EL (cell line): ENCODE data around the gene CCDC177.
"Not testable (repeated sequence)": the region's sequence is repeated elsewhere in the genome, so short reads cannot be mapped to it uniquely, and the experiment has no call there.

ENCODE experiments used
- DNase-seq: peaks from one replicate; pipeline ENCODE4 v3.0.0-alpha.2; 2016

The CCDC177 gene

DNA sequence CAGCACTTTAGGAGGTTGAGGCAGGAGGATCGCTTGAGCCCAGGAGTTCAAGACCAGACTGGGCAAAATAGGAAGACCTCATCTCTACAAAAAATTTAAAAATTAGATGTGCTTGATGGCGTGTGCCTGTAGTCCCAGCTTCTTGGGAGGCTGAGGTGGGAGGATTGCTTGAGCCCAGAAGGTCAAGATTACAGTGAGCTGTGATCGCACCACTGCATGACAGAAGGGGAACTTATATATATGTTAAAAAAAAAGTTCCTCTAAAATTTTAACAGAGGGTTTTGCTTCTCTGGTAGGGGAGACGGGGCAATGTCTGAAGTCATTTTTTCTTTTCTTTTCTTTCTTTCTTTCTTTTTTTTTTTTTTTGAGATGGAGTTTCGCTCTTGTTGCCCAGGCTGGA is 24.8 kb upstream of the CCDC177 start:
- DNase-seq, result not testable (repeated sequence)

- DNase-seq, result no peak
These were observed 20.7 kb upstream of the CCDC177 start for GRCh38 chr14:69595336-69595735.

DNA sequence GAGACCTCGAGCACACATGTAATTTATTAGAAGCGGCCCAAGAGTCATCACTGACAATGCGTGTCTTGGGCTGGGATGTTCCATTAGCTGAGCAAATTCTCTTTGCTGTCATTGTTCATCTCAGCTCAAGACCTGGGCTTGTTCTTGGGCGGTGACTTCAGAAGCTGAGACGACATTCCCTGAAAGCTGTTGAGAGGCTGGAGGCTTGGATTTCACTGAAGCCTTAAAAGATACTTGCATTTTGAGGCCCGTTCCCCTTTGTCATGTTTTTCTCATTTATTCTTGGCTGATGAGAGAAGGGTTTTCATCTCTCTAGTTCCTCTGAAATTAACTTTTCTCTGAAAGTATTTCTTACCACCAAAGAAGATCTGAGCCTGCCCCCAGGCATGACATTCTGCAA is 20.2 kb upstream of the CCDC177 start:
- no peak for DNase-seq

GRCh38 chr14:69593018-69593677 is 18.5 kb upstream of the CCDC177 start:
- DNase-seq, result no peak

GRCh38 chr14:69591317-69591716 is 16.6 kb upstream of the CCDC177 start:
- no peak for DNase-seq

- DNase-seq, result no peak
These were observed 12.7 kb upstream of the CCDC177 start for GRCh38 chr14:69587389-69587788.

GRCh38 chr14:69586404-69586803 is 11.7 kb upstream of the CCDC177 start:
- no peak for DNase-seq

DNA sequence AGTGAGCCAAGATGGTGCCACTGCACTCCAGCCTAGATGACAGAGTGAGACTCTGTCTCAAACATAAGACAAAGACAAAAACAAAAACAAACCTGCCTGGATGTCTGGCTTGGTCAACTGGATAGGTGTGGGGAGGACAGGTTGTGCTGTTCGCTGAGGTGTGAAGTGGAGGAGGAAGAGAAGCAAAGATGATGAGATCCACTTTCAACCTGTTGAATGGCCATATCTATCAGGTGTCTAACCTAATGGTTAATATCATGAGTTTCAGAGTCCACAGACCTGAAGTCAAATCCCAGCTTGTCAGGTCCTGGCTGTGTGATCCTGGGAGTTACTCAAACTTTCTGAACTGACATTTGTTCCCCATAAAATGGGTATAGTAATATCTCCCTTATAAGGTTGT is 9.7 kb upstream of the CCDC177 start:
- no peak for DNase-seq

DNA sequence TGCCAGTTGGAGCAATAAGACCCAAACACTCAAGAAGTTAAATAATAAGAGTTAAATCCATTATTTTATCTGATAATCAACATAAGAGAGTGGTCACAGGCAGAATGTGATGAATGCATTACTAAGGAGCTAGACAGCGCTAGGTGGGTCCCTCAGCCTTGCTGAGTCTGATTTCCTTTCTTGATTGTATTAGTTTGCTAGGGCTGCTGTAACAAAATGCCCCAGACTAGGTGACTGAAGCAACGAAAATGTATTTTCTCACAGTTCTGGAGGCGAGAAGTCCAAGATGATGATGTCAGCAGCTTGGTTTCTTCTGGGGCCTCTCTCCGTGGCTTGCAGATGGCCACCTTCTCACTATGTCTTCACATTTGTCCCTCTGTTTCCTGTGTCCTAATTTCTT is 8.2 kb upstream of the CCDC177 start:
- no peak for DNase-seq

DNA sequence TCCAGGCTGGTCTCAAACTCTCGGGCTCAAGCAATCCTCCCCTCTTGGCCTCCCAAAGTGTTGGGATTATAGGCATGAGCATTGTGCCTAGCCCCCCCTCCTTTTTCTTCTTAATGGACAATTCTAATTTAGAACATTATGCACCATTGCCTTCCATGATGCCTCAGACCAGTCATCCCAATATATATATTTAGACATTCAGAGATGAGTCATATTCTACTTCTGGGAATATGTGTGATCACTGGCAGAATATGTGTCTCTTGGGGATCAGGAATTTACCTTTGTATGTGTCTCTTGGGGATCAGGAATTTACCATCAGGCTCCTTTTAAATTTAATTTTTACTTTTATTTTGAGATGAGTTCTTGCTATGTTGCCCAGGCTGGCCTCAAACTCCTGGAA is 7.5 kb upstream of the CCDC177 start:
- DNase-seq, result peak; percentile 34

GRCh38 chr14:69581316-69581935 is 6.8 kb upstream of the CCDC177 start:
- DNase-seq, result no peak

GRCh38 chr14:69580009-69580577 is 5.4 kb upstream of the CCDC177 start:
- DNase-seq, result peak; percentile 39

GRCh38 chr14:69579476-69579875 is 4.8 kb upstream of the CCDC177 start:
- DNase-seq, result no peak

GRCh38 chr14:69574954-69575295 is 254 bp upstream of the CCDC177 start:
- no peak for DNase-seq

DNA sequence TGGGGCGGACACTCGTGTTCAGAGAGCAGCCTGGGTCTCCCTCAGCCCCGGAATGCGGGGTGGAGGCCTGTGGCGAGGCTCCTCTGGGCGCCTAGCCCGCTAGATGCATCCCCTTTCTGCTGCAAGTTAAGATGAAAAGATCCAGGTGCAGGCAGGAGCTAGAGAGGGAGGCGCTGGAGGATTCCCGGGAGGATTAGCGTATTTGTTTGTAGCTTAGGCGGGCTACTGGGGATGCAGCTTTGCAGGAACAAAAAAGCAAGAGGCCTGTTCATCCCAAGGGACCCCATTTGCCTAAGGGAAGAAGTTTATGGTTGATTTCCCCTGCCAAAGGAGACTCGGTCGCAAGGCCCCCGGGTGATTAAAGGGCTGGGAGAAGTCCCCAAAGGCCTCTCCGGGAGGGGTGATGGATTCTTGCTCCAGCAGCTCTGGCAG is 824 bp downstream of the CCDC177 start:
- DNase-seq, result no peak

- DNase-seq, result no peak
These were observed 1.4 kb downstream of the CCDC177 start for GRCh38 chr14:69573205-69573830.

GRCh38 chr14:69572841-69573135 is 1.9 kb downstream of the CCDC177 start:
- no peak for DNase-seq

DNA sequence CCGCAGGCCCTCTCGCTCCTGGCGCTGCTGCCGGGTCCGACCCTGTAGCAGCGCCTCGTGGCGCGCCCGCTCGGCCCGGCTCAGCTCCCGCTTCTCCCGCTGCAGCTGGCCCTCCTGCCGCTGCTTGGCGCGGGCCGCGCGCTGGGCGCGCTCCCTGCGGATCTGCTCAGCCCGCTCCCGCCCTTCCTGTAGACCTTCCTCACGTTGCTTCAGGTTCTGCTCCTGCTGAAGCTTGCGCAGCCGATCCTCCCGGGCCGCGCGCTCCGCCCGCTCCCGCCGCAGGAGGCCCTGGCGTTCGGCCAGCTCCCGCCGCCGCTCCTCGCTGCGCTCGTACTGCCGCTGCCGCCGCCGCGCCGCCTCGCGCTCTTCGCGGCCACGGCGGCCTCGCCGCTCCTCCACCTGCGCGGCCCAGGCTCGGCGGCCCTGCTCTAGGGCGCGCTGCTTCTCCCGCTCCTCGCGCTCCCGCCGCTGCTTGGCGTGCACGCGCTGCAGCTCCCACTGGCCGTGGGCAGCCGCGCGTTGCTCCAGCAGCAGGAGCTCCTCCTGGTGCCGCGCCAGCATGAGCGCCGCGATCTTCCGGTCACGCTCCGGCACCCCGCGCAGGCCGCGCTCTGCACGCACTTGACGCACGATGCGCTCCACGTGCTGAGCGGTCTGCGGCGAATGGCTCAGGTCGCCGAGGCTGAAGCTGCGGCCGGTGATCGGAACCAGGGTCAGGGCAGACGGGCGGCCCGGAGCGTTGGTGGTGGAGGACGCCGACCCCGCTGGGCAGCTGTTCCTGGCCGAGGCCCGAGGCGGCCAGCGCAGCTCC is 2.4 kb downstream of the CCDC177 start:
- DNase-seq, result no peak

DNA sequence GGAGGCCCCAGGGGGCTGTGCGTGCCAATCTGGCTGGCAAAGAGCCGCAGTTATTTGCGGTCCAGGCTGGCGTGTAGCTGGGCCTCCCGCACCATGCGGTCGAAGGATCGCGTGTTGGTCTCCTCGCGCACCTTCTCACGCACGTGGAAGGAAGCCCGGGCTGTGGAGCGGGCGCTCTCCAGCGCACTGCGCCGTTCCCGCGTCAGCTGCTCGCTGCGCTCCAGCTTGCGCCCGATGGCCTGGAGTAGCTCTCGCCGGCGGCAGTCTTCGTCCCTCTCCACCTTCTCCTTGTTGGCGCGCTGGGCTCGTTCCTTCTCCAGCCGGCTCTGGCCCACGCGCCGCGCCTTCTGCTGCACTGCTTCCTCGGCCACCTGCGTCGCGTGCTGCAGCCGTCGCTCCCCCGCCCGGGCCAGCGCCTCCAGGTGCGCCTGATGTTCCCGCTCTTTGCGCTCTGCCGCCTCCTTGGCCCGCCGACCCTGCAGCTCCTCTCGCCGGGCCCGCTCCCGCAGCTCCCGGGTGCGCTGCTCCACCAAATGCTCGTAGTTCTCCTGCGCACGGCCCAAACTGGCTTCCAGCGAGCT is 3.1 kb downstream of the CCDC177 start:
- no peak for DNase-seq

- no peak for DNase-seq
These were observed 3.8 kb downstream of the CCDC177 start for GRCh38 chr14:69570836-69571330.

DNA sequence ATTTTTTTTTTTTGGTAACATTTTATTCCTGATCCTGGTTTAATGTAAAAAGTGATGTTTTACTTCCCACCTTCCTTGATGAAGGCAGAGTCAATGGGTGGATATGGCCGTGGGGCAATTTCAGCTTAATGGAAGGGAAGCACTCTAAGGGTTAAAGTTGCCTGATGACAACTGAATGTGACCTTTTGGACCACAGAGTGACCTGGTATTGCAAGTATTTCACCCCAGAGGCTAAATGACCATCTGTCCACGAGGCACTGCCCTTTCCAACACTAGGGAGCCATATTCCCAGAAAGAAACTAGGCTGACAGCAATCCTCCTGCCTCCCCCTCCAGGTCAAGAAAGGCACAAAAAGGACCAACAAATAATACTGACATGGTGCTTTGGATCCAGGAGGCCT is 4.8 kb downstream of the CCDC177 start:
- no peak for DNase-seq

- no peak for DNase-seq
These were observed 7.1 kb downstream of the CCDC177 start for GRCh38 chr14:69567563-69567962.

DNA sequence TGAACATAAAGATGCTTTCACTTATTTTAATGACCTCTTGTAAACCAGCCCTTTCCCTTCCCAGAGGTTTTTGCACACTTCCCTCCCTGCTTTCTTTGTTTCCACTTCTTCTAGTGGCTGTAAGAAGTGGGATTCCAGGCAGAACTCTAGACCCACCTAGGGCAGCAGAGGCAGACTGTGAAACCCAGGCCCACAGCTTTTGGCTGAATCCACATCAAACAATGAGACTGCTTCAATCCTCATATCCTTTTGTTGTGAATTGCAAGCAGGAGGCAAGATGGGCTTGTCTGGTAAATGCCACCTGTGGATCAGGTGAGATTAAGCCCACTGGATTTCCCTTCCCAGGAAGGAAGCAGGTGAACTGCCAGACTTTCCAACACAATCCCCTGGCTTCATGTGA is 12.8 kb downstream of the CCDC177 start:
- no peak for DNase-seq
